GM12892 (cell line): ENCODE results near the gene CHMP3.

Experiments
- POLR2A ChIP-seq: IDR thresholded peaks from 2 replicates; pipeline ENCODE4 v1.6.1; 2011; ENCODE audit warnings: low read depth, low read length, control low read depth
- POLR2AphosphoS5 ChIP-seq: IDR thresholded peaks from 2 replicates; pipeline ENCODE4 v1.6.1; 2011; ENCODE audit warnings: low read depth, low read length, control low read depth
- TAF1 ChIP-seq: IDR thresholded peaks from 2 replicates; pipeline ENCODE4 v1.6.1; 2011; ENCODE audit warnings: low read depth, mild to moderate bottlenecking, control low read depth, low read length, borderline replicate concordance

GRCh38 chr2:86521922-86522321, 41.3 kb downstream of the CHMP3 start:
- no peak for TF ChIP-seq POLR2A
- TF ChIP-seq TAF1 = no peak
- no peak for TF ChIP-seq POLR2AphosphoS5
